CMK (cell line): ENCODE measurements around the gene PRSS53.

Experiments
- DNase-seq: peaks from one replicate; pipeline ENCODE4 v3.0.0-alpha.2; 2010; ENCODE audit warnings: low read depth

The PRSS53 gene

GRCh38 chr16:31077592-31078396 lies 10.9 kb downstream of the PRSS53 start:
- DNase-seq, result no peak

GRCh38 chr16:31077024-31077423 lies 11.7 kb downstream of the PRSS53 start:
- DNase-seq, result no peak

- DNase-seq, result no peak
Observed at GRCh38 chr16:31076319-31076718, 12.4 kb downstream of the PRSS53 start.

- DNase-seq, result no peak
Observed at GRCh38 chr16:31074814-31075183, 13.9 kb downstream of the PRSS53 start.

- peak; percentile 99 for DNase-seq
Observed at GRCh38 chr16:31073970-31074813, 14.6 kb downstream of the PRSS53 start, which contains the start of the genes ZNF646 and ZNF668. Gene ZNF646, plus strand, starts transcription at chr16:31074422. Its CDS starts 1,903 bp downstream, at chr16:31076325. Gene ZNF668, minus strand, starts transcription at chr16:31074240. Its CDS starts 9,781 bp downstream, at chr16:31064459.

GRCh38 chr16:31073142-31073969 lies 15.4 kb downstream of the PRSS53 start:
- peak; percentile 80 for DNase-seq

- DNase-seq, result no peak
Observed at GRCh38 chr16:31072540-31073141, 16.1 kb downstream of the PRSS53 start.

- DNase-seq, result no peak
Observed at GRCh38 chr16:31071861-31072260, 16.9 kb downstream of the PRSS53 start.

- no peak for DNase-seq
Observed at GRCh38 chr16:31067342-31067741, 21.4 kb downstream of the PRSS53 start.

- no peak for DNase-seq
Observed at GRCh38 chr16:31064882-31065461, 23.8 kb downstream of the PRSS53 start.

- DNase-seq, result peak; percentile 33
Observed at GRCh38 chr16:31063843-31064611, 24.7 kb downstream of the PRSS53 start.

GRCh38 chr16:31063495-31063842 lies 25.3 kb downstream of the PRSS53 start:
- DNase-seq, result no peak

GRCh38 chr16:31061813-31062440 lies 26.8 kb downstream of the PRSS53 start:
- no peak for DNase-seq

- no peak for DNase-seq
Observed at GRCh38 chr16:31061126-31061812, 27.5 kb downstream of the PRSS53 start.

- no peak for DNase-seq
Observed at GRCh38 chr16:31055613-31056012, 33.1 kb downstream of the PRSS53 start.

- DNase-seq, result no peak
Observed at GRCh38 chr16:31052114-31052513, 36.6 kb downstream of the PRSS53 start.

GRCh38 chr16:31050280-31051030 lies 38.3 kb downstream of the PRSS53 start:
- DNase-seq, result no peak

- no peak for DNase-seq
Observed at GRCh38 chr16:31043898-31044481, 44.8 kb downstream of the PRSS53 start.
